HUES48 (cell line): ENCODE measurements around the gene GBP5.
"Not testable (repeated sequence)": the region's sequence is repeated elsewhere in the genome, so short reads cannot be mapped to it uniquely, and the experiment has no call there.

ENCODE experiments used
- H3K27ac ChIP-seq: one replicate; pipeline ENCODE4 v1.7.0; 2013; ENCODE audit warnings: low read depth, low read length, inconsistent platforms
- H3K27me3 ChIP-seq: 2 replicates; pipeline ENCODE4 v1.6.1; 2013; ENCODE audit warnings: mild to moderate bottlenecking, low read length; ENCODE audit not compliant: control insufficient read depth, insufficient read depth
- H3K36me3 ChIP-seq: 2 replicates; pipeline ENCODE4 v1.6.1; 2013; ENCODE audit warnings: low read length; ENCODE audit not compliant: control insufficient read depth, insufficient read depth
- H3K4me1 ChIP-seq: 2 replicates; pipeline ENCODE4 v1.6.1; 2013; ENCODE audit warnings: mild to moderate bottlenecking, low read length; ENCODE audit not compliant: control insufficient read depth, insufficient read depth
- H3K4me3 ChIP-seq: 2 replicates; pipeline ENCODE4 v1.5.1; 2013; ENCODE audit warnings: mild to moderate bottlenecking, low read depth, low read length
- H3K9ac ChIP-seq: 2 replicates; pipeline ENCODE4 v1.6.1; 2013; ENCODE audit warnings: mild to moderate bottlenecking, low read depth, low read length, moderate library complexity
- H3K9me3 ChIP-seq: 2 replicates; pipeline ENCODE4 v1.6.1; 2013; ENCODE audit warnings: low read length; ENCODE audit not compliant: control insufficient read depth, insufficient read depth

Gene GBP5

DNA sequence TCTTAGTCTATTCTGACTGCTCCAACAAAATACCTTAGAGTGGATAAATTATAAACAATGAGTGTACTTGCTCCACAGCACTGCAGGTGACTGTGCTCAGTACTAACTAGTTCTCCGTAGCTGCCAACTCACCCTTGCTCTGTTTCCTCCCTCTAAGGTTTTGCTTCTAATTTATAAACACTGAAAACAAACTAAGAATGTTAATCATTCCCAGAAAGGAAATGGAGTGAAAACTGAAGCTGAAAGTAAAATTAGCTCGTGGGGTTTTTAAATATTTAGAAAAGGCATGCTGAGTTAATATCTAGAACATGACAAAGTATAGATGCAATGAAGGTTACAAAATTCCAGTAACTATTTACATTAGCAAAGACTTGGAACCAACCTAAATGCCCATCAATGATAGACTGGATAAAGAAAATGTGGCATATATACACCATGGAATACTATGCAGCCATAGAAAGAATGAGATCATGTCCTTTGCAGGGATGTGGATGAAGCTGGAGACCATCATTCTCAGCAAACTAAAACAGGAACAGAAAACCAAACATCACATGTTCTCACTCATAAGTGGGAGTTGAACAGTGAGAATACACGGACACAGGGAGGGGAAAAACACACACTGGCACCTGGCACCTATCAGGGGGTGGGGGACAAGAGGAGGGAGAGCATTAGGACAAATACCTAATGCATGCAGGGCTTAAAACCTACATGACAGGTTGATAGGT is 27.2 kb upstream of the GBP5 start:
- H3K27ac ChIP-seq, H3K36me3 ChIP-seq, H3K4me1 ChIP-seq, H3K9ac ChIP-seq, H3K9me3 ChIP-seq, H3K4me3 ChIP-seq, H3K27me3 ChIP-seq: not testable (repeated sequence)

DNA sequence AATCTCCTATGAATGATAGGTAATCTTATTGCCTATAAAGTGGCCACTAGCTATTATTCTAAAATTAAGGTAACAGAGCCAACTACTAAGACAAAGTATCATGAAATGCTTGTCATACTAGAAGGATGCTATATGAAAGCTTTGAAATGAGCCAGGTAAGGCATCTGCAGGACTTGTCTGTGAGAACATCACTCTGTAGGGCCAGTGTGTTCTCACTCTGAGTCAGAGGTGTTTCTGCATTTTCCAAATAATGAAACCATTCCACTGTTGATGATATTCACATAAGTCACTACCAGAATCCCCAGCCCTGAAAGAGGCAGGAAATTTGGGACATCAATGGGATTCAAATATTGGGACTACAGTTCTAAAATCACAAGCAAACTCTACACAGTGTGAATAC is 25.8 kb upstream of the GBP5 start:
- peaks cover under 1% of the 10 kb centered on the region for H3K9me3 ChIP-seq
- no peaks in the 10 kb centered on the region for H3K36me3 ChIP-seq
- H3K9ac ChIP-seq = no peak overlapping the region
- no peak overlapping the region for H3K4me3 ChIP-seq
- H3K27ac ChIP-seq = no peak overlapping the region
- no peaks in the 10 kb centered on the region for H3K27me3 ChIP-seq
- H3K4me1 ChIP-seq = no peaks in the 10 kb centered on the region

DNA sequence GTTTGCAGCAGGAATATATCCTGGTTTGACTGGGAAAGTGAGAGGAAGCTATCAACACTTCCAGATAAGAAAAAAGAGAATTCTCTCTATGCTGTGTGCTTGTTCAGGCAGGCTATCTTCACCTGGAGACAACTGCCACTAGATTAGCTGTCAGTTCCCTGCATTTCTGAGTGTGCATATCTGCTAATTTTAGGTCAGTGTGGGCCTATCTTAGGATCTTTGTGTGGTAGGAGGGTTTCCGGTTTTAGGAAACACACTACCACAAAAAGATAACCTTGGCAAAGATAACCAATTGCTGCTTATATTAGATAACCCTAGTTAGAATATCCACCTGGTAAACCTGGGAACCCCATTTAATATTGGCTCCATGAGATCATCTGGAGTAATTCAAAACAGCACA is 22.5 kb upstream of the GBP5 start:
- Histone ChIP-seq H3K27me3 (no peaks in the 10 kb centered on the region), H3K4me1 (no peaks in the 10 kb centered on the region), H3K9me3 (no peaks in the 10 kb centered on the region), H3K9ac (no peak overlapping the region), H3K36me3 (no peaks in the 10 kb centered on the region), H3K27ac (no peak overlapping the region), H3K4me3 (no peak overlapping the region)

DNA sequence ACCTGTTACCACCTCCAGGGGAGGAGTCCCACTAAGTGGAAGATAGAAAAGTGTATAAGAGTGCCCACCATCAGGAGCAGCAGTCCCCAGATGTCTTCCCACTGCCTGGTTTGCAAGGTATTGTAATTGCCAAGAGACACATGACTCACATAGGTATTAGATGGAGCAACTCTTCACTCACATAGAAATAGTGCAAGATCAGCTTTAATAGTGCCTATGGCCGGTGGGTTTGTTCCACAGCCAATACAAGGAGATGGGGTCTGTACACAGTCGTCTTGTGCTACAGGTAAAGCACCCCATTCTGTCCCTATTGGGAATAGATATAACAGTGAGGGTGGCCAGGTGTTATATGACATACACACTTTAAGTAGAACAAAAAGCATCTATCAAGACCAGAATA is 18.6 kb upstream of the GBP5 start:
- no peaks in the 10 kb centered on the region for H3K4me1 ChIP-seq
- no peaks in the 10 kb centered on the region for H3K9me3 ChIP-seq
- H3K36me3 ChIP-seq = no peaks in the 10 kb centered on the region
- H3K4me3 ChIP-seq = no peak overlapping the region
- H3K9ac ChIP-seq = no peak overlapping the region
- no peaks in the 10 kb centered on the region for H3K27me3 ChIP-seq
- H3K27ac ChIP-seq = no peak overlapping the region

DNA sequence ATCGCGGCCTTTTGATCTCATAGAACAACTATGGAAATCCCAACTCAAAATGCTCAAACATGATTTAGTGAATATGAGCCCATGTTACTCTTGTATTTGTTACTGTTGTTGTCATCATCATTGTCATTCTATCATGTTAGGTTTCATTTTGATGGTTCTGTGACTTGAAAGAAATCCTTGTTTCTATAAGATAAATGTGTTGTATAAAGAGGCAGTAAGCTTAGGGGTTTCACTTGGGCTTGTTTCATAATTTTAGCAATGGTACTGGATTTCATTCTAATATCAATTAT is 15.3 kb upstream of the GBP5 start:
- Histone ChIP-seq H3K36me3 (no peaks in the 10 kb centered on the region), H3K4me3 (no peak overlapping the region), H3K4me1 (no peaks in the 10 kb centered on the region), H3K27ac (no peak overlapping the region), H3K9ac (no peak overlapping the region), H3K9me3 (no peaks in the 10 kb centered on the region), H3K27me3 (no peaks in the 10 kb centered on the region)

DNA sequence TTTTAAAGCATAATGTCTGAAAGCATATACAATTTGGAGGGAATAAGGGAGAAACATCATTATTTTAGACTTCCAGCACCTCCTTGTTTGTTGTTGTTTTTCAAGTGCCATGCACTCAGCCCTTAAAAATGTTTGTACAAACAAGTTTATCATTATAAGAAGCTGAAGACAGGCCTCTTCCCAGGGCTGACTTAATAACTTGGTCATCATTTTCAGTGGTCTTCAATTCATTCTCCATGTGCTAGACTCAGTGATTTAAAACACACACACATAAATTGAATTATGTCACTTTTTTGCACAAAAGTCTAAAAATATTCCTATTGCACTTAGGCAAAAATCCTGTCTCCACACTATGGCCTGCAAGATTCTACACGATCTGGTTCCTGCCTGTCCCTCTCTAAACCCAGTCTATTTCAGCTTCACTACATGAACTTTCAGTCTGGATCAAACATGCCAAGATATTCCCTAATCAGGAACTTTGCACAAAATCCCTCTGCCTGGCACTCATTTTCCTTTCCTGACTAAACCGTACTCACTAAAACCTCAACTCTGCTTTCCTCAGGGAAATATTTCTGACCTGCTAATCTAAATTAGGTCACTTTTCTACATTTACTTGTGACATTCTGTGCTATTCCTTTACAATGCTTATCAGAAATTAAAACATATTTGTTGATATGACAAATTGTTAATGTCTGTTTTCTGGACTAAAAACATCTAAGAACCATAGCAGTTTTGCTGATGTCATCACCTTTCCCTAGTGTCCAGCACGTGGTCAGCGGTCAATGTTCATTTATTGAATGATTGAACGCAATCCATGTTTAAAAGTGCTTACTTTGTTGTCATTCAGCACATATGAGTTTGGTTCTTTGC is 14.8 kb upstream of the GBP5 start:
- Histone ChIP-seq H3K9me3 (no peaks in the 10 kb centered on the region), H3K36me3 (no peaks in the 10 kb centered on the region), H3K9ac (no peak overlapping the region), H3K27ac (no peak overlapping the region), H3K4me1 (no peaks in the 10 kb centered on the region), H3K27me3 (no peaks in the 10 kb centered on the region), H3K4me3 (no peak overlapping the region)

DNA sequence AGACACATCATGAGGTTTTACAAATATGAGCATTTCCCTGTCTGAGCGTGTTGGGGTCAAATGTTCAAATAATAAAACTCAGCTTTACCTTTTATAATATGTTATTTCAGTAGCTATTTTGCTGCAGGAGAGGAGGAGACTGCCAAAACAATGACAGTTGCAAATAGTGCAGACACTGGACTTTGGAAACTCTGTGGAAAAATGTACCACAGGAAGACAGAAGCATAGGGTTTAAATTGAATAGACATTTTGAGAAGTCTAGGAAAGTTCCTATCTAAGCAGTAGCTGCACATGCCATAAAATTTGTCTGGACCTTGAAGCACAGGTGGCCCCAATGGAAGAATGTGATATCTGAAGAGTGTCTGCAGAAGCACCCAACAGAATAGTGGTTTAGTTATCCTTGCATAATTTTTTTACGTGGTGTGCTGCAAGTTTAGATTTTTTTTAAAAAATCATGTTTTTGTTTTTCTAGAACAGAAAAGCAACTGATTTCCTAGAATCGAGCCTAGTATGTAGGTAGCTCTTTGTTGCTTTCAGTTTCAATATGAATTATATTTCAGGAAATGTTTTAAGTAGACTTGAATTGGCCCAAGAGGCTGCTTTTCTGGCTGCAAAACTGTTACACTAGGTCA is 14.0 kb upstream of the GBP5 start:
- Histone ChIP-seq H3K9me3 (no peaks in the 10 kb centered on the region), H3K4me3 (no peak overlapping the region), H3K27me3 (no peaks in the 10 kb centered on the region), H3K4me1 (no peaks in the 10 kb centered on the region), H3K27ac (no peak overlapping the region), H3K36me3 (no peaks in the 10 kb centered on the region), H3K9ac (no peak overlapping the region)

DNA sequence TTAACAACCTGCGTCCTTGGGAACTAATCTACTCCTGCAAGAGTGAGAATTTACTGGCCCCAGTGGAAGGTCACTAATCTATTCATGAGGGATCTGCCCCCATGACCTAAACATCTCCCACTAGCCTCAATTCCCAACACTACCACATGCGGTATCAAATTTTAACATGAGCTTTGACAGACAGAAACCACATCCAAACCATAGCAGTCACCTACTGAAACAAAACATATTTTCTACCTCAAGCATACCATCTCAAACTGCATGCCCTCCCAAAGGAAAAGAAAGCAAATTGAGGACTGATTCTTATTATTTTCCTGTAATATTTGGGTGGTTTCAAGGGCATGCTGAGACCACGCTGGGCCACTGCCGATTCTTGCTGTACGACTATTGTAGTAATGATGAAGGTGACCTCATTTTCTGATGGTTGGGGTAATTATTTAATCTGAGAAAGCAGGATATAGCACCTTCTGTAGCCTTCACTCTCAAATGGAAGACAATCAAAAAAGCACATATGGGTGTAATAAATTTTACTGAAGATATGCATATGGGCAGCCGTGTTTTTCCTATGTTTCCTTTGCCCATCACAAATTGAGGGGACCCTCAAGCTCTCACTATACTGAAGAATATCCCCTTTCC is 13.2 kb upstream of the GBP5 start:
- Histone ChIP-seq H3K27me3 (no peaks in the 10 kb centered on the region), H3K36me3 (no peaks in the 10 kb centered on the region), H3K4me3 (no peak overlapping the region), H3K9me3 (no peaks in the 10 kb centered on the region), H3K27ac (no peak overlapping the region), H3K4me1 (no peaks in the 10 kb centered on the region), H3K9ac (no peak overlapping the region)

DNA sequence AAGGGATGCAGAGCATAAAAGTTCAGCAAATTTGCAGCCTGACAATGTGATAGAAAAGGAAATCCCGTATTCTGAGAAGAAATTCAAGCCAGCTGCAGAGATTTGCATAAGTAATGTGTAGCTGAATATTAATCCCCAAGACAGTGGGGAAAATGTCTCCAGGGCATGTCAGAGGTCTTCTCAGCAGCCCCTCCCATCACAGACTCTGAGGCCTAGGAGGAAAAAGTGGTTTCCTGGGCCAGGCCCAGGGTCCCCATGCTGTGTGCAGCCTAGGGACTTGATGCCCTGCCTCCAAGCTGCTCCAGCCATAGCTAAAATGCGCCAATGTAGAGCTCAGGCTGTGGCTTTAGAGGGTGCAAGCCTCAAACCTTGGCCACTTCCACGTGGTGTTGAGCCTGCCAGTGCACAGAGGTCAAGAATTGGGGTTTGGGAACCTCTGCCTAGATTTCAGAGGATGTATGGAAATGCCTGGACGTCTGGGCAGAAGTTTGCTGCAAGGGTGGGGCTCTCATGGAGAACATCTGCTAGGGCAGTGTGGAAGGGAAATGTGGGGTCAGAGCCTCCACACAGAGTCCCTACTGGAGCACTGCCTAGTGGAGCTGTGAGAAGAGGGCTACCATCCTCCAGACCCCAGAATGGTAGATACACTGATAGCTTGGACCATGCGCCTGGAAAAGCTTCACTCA is 11.6 kb upstream of the GBP5 start:
- H3K9ac ChIP-seq = not testable (repeated sequence)

DNA sequence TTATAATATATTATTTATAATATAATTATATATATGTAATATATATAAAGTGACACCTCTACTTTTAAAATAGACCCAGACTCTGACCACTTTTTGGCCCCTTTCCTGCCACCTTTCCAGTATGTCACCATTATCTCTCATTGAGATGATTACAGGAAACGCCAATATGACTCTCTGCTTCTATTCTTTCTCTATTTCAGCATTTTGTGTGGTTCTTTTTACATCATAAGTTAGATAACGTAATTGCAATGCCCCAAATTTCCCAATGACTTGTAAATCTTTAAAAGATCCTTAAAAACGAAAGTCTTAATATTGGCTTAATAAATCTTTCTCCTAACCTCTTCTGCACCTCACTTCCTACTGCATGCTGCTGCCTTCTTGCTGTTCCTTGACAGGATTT is 8.1 kb upstream of the GBP5 start:
- Histone ChIP-seq H3K9ac (no peak overlapping the region), H3K4me3 (no peak overlapping the region), H3K9me3 (no peaks in the 10 kb centered on the region), H3K27ac (no peak overlapping the region), H3K27me3 (no peaks in the 10 kb centered on the region), H3K36me3 (no peaks in the 10 kb centered on the region), H3K4me1 (no peaks in the 10 kb centered on the region)

More for the DNA sequence above, 11.6 kb upstream of the GBP5 start:
- H3K27ac ChIP-seq, H3K9me3 ChIP-seq, H3K27me3 ChIP-seq, H3K4me1 ChIP-seq, H3K36me3 ChIP-seq, H3K4me3 ChIP-seq: not testable (repeated sequence)
